HG03575 (cell line): ENCODE data around the gene OPHN1.
"Not testable (repeated sequence)": the region's sequence is repeated elsewhere in the genome, so short reads cannot be mapped to it uniquely, and the experiment has no call there.

ENCODE experiments used
- ATAC-seq: cut with Tn5 transposase; IDR thresholded peaks from one replicate; pipeline ENCODE4 v1.9.1; 2021; ENCODE audit not compliant: unreplicated experiment, insufficient number of reproducible peaks, low FRiP score; ENCODE audit errors: extremely low read depth

The OPHN1 gene

GRCh38 chrX:68115371-68115770 lies 317.9 kb downstream of the OPHN1 start:
- no peak for ATAC-seq

- no peak for ATAC-seq
Measured at GRCh38 chrX:68114573-68115129, 318.6 kb downstream of the OPHN1 start.

- no peak for ATAC-seq
Measured at GRCh38 chrX:68113837-68114572, 319.3 kb downstream of the OPHN1 start.

GRCh38 chrX:68112321-68112720 lies 321.0 kb downstream of the OPHN1 start:
- ATAC-seq: no peak

- ATAC-seq: no peak
Measured at GRCh38 chrX:68109162-68109561, 324.1 kb downstream of the OPHN1 start.

- no peak for ATAC-seq
Measured at GRCh38 chrX:68098431-68098830, 334.9 kb downstream of the OPHN1 start.

GRCh38 chrX:68090266-68090665 lies 343.0 kb downstream of the OPHN1 start:
- no peak for ATAC-seq

- no peak for ATAC-seq
Measured at GRCh38 chrX:68087526-68087925, 345.8 kb downstream of the OPHN1 start.

GRCh38 chrX:68086709-68087108 lies 346.6 kb downstream of the OPHN1 start:
- no peak for ATAC-seq

- ATAC-seq: no peak
Measured at GRCh38 chrX:68084765-68085164, 348.5 kb downstream of the OPHN1 start.

GRCh38 chrX:68083510-68083909 lies 349.8 kb downstream of the OPHN1 start:
- no peak for ATAC-seq

- ATAC-seq: no peak
Measured at GRCh38 chrX:68079961-68080360, 353.3 kb downstream of the OPHN1 start.

- not testable (repeated sequence) for ATAC-seq
Measured at GRCh38 chrX:68078801-68079200, 354.5 kb downstream of the OPHN1 start.

- ATAC-seq: no peak
Measured at GRCh38 chrX:68077378-68077777, 355.9 kb downstream of the OPHN1 start.

- no peak for ATAC-seq
Measured at GRCh38 chrX:68072041-68072440, 361.3 kb downstream of the OPHN1 start.

GRCh38 chrX:68070119-68070518 lies 363.2 kb downstream of the OPHN1 start:
- ATAC-seq: not testable (repeated sequence)

- ATAC-seq: no peak
Measured at GRCh38 chrX:68061206-68061535, 372.1 kb downstream of the OPHN1 start.

- ATAC-seq: no peak
Measured at GRCh38 chrX:68060506-68061205, 372.6 kb downstream of the OPHN1 start.

- ATAC-seq: no peak
Measured at GRCh38 chrX:68059469-68059868, 373.8 kb downstream of the OPHN1 start.

GRCh38 chrX:68049466-68049865 lies 383.8 kb downstream of the OPHN1 start:
- ATAC-seq: no peak
